Ectodermal cell (in vitro differentiated cells): Measurements from ENCODE around the gene KCNQ4.

Experiments
- H3K27ac ChIP-seq: 2 replicates; pipeline ENCODE4 v1.7.0; 2013; ENCODE audit warnings: mild to moderate bottlenecking, low read depth, low read length; ENCODE audit not compliant: insufficient read depth, poor library complexity, severe bottlenecking
- H3K27me3 ChIP-seq: 2 replicates; pipeline ENCODE4 v1.7.0; 2013; ENCODE audit warnings: mild to moderate bottlenecking, low read length; ENCODE audit not compliant: insufficient read depth, control insufficient read depth, poor library complexity, severe bottlenecking
- H3K36me3 ChIP-seq: one replicate; pipeline ENCODE4 v1.7.0; 2013; ENCODE audit warnings: low read length; ENCODE audit not compliant: control insufficient read depth, insufficient read depth
- H3K4me1 ChIP-seq: one replicate; pipeline ENCODE4 v1.7.0; 2013; ENCODE audit warnings: low read length; ENCODE audit not compliant: control insufficient read depth, insufficient read depth
- H3K4me3 ChIP-seq: 2 replicates; pipeline ENCODE4 v1.7.0; 2013; ENCODE audit warnings: low read depth, low read length, control low read depth; ENCODE audit not compliant: insufficient read depth
- H3K9me3 ChIP-seq: 2 replicates; pipeline ENCODE4 v1.7.0; 2013; ENCODE audit warnings: mild to moderate bottlenecking, low read length, moderate library complexity; ENCODE audit not compliant: control insufficient read depth
- WGBS, 2 experiments: methylation state at CpG; one replicate each; pipeline ENCODE4 v1.1.7; 2013; ENCODE audit warnings: missing lambda C conversion rate in 2 of 2; 5-methylcytosine and 5-hydroxymethylcytosine counted together

KCNQ4 gene

DNA sequence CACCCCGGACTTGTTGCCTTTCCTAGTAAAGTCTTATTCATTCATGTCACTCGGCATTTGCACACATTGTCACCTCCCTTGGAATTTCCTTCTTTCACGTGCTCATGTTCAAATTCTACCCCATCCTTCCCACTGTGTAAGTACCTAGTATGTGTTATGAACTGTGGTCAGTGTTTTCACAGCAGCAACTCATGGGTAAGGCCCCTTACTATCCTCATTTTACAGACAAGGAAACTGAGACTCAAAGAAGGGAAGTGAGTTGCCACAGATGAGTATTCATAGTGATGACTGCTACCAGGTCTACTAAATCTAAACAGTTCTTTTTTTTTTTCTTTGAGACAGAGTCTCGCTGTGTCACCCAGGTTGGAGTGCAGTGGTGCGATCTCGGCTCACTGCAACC lies 68.1 kb downstream of the KCNQ4 start:
- no peaks in the 10 kb centered on the region for H3K36me3 ChIP-seq
- no peaks in the 10 kb centered on the region for H3K9me3 ChIP-seq
- 79 to 80% methylated on average over 6 of the region's 6 CpGs for WGBS, 2 experiments
- peaks cover 3% of the 10 kb centered on the region for H3K27me3 ChIP-seq
- H3K4me3 ChIP-seq, result no peak overlapping the region
- H3K27ac ChIP-seq, result no peak overlapping the region
- H3K4me1 ChIP-seq, result no peaks in the 10 kb centered on the region

DNA sequence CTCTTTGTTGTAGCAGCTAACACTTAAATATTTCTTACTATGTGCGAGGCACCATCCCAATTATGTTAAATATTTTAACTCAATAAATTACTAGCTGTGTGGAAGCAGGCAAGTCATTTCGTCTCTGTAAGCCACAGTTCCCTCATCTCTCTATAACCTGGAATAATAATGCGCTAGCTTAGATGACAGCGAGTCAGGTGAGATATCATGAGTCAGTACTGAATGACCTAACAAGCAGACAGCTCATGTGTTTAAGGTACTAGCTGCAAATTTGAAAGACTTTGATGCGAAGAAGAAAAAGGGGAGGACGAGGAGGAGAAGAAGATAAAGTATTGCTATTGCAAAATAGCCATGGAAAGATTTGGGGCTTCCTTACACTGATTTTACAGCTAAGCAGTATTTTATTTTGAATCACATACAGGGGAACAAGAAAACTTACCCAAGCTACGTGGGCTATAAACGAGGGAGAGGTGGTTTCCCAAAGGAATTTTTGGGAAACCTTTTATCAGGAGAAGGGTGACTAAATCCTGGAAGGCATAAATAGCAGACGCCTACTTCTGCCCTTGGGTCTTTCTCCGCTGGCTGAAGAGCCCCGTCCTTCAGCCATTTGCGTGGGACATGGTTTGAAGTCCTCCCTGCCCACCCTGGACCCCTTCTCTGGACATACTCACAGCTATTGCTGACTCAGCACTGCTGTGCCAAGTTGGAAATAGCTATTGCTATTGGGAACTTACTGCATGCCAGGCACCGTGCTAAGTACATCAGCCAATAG lies 69.7 kb downstream of the KCNQ4 start:
- H3K27ac ChIP-seq, result no peak overlapping the region
- no peaks in the 10 kb centered on the region for H3K36me3 ChIP-seq
- peaks cover 6% of the 10 kb centered on the region for H3K4me1 ChIP-seq
- H3K27me3 ChIP-seq, result peaks cover 5% of the 10 kb centered on the region
- WGBS, 2 experiments, result 90 to 93% methylated on average over 13 of the region's 13 CpGs
- no peaks in the 10 kb centered on the region for H3K9me3 ChIP-seq
- no peak overlapping the region for H3K4me3 ChIP-seq

DNA sequence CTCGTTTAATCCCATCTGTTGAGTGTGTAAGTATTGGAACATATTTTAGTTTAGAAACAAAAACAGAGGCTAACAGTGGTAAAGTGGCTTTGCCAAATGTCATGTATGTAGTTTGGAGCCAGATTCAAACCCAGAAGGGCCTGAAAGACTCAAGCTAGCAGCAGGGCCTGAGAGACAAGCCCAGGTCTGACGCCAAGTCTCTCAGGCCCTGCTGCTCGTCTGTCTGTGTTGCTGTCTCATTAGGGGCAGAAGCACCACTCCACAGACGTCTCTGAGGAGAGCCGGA lies 70.2 kb downstream of the KCNQ4 start:
- Histone ChIP-seq H3K27me3 (peaks cover 10% of the 10 kb centered on the region), H3K36me3 (no peaks in the 10 kb centered on the region), H3K4me3 (no peak overlapping the region), H3K9me3 (no peaks in the 10 kb centered on the region), H3K27ac (no peak overlapping the region), H3K4me1 (peaks cover 6% of the 10 kb centered on the region)
- WGBS, 2 experiments, result 88 to 92% methylated on average over 5 of the region's 5 CpGs

GRCh38 chr1:40855513-40855912 lies 71.9 kb downstream of the KCNQ4 start:
- Histone ChIP-seq H3K36me3 (no peaks in the 10 kb centered on the region), H3K4me3 (no peak overlapping the region), H3K27ac (no peak overlapping the region), H3K9me3 (no peaks in the 10 kb centered on the region), H3K27me3 (peaks cover 26% of the 10 kb centered on the region), H3K4me1 (peaks cover 8% of the 10 kb centered on the region)
- WGBS, 2 experiments, result 81 to 83% methylated on average over 6 of the region's 6 CpGs

GRCh38 chr1:40856116-40856515 lies 72.5 kb downstream of the KCNQ4 start:
- WGBS, 2 experiments, result 87 to 88% methylated on average over 3 of the region's 3 CpGs
- peaks cover 13% of the 10 kb centered on the region for H3K4me1 ChIP-seq
- no peak overlapping the region for H3K4me3 ChIP-seq
- H3K27me3 ChIP-seq, result peaks cover 33% of the 10 kb centered on the region
- H3K36me3 ChIP-seq, result no peaks in the 10 kb centered on the region
- H3K9me3 ChIP-seq, result no peaks in the 10 kb centered on the region
- no peak overlapping the region for H3K27ac ChIP-seq

GRCh38 chr1:40856656-40857302 lies 73.2 kb downstream of the KCNQ4 start:
- Histone ChIP-seq H3K9me3 (no peaks in the 10 kb centered on the region), H3K4me3 (no peak overlapping the region), H3K4me1 (peaks cover 13% of the 10 kb centered on the region), H3K27me3 (peaks cover 36% of the 10 kb centered on the region), H3K36me3 (no peaks in the 10 kb centered on the region), H3K27ac (no peak overlapping the region)
- WGBS, 2 experiments, result 92 to 94% methylated on average over 9 of the region's 9 CpGs

GRCh38 chr1:40857737-40858136 lies 74.2 kb downstream of the KCNQ4 start:
- 17 to 26% methylated on average over 2 of the region's 2 CpGs for WGBS, 2 experiments
- peaks cover 13% of the 10 kb centered on the region for H3K4me1 ChIP-seq

DNA sequence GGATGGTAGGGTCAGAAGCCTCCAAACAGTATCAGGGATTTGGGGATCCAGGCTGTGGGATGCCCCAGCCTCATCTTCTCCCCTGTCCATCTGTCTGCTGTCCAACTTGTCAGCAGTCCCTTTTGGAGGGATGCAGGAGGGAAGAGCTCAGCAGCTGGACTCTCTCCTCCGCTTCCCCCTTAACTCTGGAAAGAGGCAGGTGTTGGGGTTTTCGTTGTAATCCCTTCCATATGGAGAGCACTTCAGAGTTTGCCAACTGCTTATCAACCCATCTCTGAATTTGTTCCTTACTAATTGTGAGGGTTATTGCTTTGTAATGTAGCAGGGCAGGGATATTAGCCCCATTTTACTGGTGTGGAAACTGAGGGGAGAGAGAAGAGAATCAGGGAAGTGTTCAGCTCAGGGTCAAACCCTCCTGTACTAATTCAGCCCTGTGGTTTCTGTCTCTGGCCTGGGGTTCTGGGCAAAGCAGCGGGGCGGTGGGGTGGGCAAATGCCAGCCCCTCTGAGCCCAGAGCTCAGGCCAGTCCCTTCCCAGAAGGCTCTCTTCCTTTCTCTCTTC lies 75.3 kb downstream of the KCNQ4 start:
- Histone ChIP-seq H3K27ac (no peak overlapping the region), H3K4me3 (no peak overlapping the region), H3K4me1 (peaks cover 13% of the 10 kb centered on the region), H3K9me3 (no peaks in the 10 kb centered on the region), H3K27me3 (peaks cover 36% of the 10 kb centered on the region), H3K36me3 (no peaks in the 10 kb centered on the region)
- WGBS, 2 experiments, result 90 to 92% methylated on average over 4 of the region's 4 CpGs

More at GRCh38 chr1:40857737-40858136, 74.2 kb downstream of the KCNQ4 start:
- Histone ChIP-seq H3K27me3 (peaks cover 36% of the 10 kb centered on the region), H3K27ac (no peak overlapping the region), H3K4me3 (no peak overlapping the region), H3K36me3 (no peaks in the 10 kb centered on the region), H3K9me3 (no peaks in the 10 kb centered on the region)

- 58 to 60% methylated on average over 10 of the region's 10 CpGs for WGBS, 2 experiments
- peak overlapping the region; percentile 57 for H3K4me3 ChIP-seq
Observed at GRCh38 chr1:40860706-40861223, 77.2 kb downstream of the KCNQ4 start.

GRCh38 chr1:40861224-40862003 lies 77.8 kb downstream of the KCNQ4 start:
- Histone ChIP-seq H3K4me1 (peaks cover 13% of the 10 kb centered on the region), H3K27me3 (peaks cover 36% of the 10 kb centered on the region), H3K4me3 (peak overlapping the region; percentile 57), H3K36me3 (no peaks in the 10 kb centered on the region), H3K9me3 (no peaks in the 10 kb centered on the region), H3K27ac (no peak overlapping the region)
- 2% methylated on average over 98 of the region's 98 CpGs for WGBS, 2 experiments

More at GRCh38 chr1:40860706-40861223, 77.2 kb downstream of the KCNQ4 start:
- Histone ChIP-seq H3K36me3 (no peaks in the 10 kb centered on the region), H3K27me3 (peaks cover 36% of the 10 kb centered on the region), H3K4me1 (peaks cover 13% of the 10 kb centered on the region), H3K27ac (no peak overlapping the region), H3K9me3 (no peaks in the 10 kb centered on the region)
